Measurements from ENCODE around the gene DIPK1C. TPM values are rescaled to one million over a fixed set of nuclear protein-coding genes. Genes with fewer than 3 reads are reported as not detected.

The DIPK1C gene
- polyA plus RNA-seq, 1 donor (not counting 4 experiments of a cell fraction or from before 2014, with no cell fraction given): not detected

DNA sequence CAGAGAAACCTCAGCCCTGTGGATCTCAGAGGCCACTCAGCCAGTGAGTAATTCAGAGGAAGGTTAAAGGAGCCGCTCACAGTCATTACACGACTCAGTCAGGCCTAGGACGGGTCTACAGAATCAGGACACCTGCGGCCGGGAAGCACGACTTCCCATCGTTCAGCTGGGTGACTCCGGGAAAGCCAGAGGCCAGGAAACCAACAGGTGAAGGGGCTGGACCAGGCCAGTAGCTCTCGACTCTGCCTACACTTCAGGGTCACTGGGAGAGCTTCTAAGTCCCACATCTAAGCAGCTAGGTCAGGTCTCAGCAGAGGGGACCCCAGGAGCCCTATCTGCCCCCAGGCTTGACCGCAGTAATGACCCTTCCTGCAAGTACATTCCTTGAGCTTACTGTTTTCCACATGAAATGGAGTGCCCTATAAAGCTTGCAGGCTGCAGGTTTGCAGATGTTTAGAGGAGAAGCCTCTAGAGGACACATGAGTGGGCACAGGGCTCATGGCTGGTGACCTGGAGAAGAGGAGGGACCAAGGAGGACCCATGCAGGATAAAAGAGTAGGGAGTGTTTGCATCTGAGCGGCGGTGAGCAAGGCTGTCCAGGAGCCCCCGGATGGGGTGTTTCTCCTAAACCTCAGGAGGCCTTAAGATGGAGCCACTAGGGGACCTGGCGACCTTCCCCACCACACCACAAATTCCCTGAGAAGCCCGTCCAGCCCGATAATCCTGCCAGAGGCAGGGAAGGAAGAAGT, 9.5 kb downstream of the DIPK1C start:
- H3K36me3 ChIP-seq (ENCODE audit: control insufficient read depth in 2 of 2, extremely low read depth in 1 of 2, insufficient read depth in 2 of 2, low read length in 2 of 2): no peaks in the 10 kb centered on the region
- no peak overlapping the region for H3K27ac ChIP-seq (ENCODE audit: control insufficient read depth, insufficient read depth, low read length)
- H3K9me1 ChIP-seq (ENCODE audit: control insufficient read depth, extremely low read depth, insufficient read depth, low read length): no peaks in the 10 kb centered on the region
- H3K4me1 ChIP-seq (ENCODE audit: control insufficient read depth, extremely low read depth, insufficient read depth, low read length): no peaks in the 10 kb centered on the region
- H3K4me2 ChIP-seq (ENCODE audit: control insufficient read depth, extremely low read depth, insufficient read depth, low read depth, low read length): no peak overlapping the region
- H4K20me1 ChIP-seq (ENCODE audit: control insufficient read depth, extremely low read depth, insufficient read depth, low read length): no peaks in the 10 kb centered on the region
- H3K4me3 ChIP-seq (ENCODE audit: control insufficient read depth in 2 of 3, extremely low read depth in 1 of 3, insufficient read depth in 2 of 3, low read depth in 1 of 3, low read length in 3 of 3): no peak overlapping the region
- FAIRE-seq (no peak), DNase-seq (ENCODE audit: low read depth, low spot score) (no peak)
- H3K9ac ChIP-seq (ENCODE audit: control insufficient read depth, extremely low read depth, insufficient read depth, low read length): no peak overlapping the region
- no peaks in the 10 kb centered on the region for H3K9me3 ChIP-seq (ENCODE audit: control insufficient read depth, low read depth, low read length)
- no peak overlapping the region for H2AFZ ChIP-seq (ENCODE audit: control insufficient read depth, low read length)
- no peaks in the 10 kb centered on the region for H3K79me2 ChIP-seq (ENCODE audit: control insufficient read depth, insufficient read depth, low read length)
- dilution Hi-C loops (cut with MboI; ENCODE audit: extremely low pct_ligation_motif_present, low sequenced_read_pairs): no loop called here
- TF ChIP-seq, protein P1, sequence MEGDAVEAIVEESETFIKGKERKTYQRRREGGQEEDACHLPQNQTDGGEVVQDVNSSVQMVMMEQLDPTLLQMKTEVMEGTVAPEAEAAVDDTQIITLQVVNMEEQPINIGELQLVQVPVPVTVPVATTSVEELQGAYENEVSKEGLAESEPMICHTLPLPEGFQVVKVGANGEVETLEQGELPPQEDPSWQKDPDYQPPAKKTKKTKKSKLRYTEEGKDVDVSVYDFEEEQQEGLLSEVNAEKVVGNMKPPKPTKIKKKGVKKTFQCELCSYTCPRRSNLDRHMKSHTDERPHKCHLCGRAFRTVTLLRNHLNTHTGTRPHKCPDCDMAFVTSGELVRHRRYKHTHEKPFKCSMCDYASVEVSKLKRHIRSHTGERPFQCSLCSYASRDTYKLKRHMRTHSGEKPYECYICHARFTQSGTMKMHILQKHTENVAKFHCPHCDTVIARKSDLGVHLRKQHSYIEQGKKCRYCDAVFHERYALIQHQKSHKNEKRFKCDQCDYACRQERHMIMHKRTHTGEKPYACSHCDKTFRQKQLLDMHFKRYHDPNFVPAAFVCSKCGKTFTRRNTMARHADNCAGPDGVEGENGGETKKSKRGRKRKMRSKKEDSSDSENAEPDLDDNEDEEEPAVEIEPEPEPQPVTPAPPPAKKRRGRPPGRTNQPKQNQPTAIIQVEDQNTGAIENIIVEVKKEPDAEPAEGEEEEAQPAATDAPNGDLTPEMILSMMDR (optimal IDR thresholded peaks at IDR 0.05 in 1 of 3, IDR thresholded peaks at IDR 0.05 in 1 of 3, conservative IDR thresholded peaks at IDR 0.05 in 1 of 3; ENCODE audit: extremely low read depth in 1 of 3, insufficient read depth in 2 of 3, low read length in 3 of 3): no peak
- no peak for TF ChIP-seq EZH2 (IDR thresholded peaks at IDR 0.05; ENCODE audit: low read length)
- peaks cover 2% of the 10 kb centered on the region for H3K27me3 ChIP-seq (ENCODE audit: control insufficient read depth, extremely low read depth, insufficient read depth, low read length)

DNA sequence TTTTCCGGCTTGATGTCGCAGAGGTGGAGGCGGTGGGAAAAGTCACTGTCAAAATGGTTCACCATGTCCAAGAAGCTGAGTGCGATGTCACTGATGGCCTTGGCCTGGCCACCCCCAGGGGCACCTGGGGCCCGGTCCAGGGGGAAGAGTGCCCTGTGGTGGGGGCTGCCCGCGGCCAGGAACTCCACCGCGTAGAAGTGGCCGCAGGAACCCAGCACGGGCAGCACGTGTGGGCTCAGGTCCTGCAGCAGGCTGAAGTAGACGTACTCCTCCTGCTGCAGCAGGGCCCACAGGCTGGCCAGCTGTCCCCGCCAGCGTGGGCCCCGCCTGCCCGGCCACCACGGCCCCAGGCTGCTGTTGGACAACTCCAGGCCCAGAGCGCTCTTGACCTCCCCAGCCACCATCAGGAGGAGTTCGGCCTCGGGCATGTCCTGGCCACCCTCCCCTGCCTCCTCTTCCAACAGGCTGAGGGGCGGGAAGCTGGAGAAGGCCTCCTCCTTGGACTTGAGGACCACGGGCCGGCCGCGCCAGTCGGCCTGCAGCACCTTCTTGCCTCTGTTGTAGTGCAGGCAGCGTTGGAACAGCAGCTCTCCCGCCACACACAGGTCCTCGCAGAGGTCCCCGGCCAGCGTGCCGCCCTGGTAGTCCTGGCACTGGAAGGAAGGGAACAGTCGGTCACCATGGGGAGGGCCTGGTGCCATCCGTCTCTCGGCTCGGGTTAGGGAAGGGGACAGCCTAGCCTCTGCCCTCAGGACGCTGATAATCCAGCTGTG, 10.3 kb downstream of the DIPK1C start:
- no peak for FAIRE-seq
- H3K9ac ChIP-seq (ENCODE audit: control insufficient read depth, extremely low read depth, insufficient read depth, low read length): no peak overlapping the region

More for the DNA sequence above, 10.3 kb downstream of the DIPK1C start:
- Histone ChIP-seq H3K4me1 (ENCODE audit: control insufficient read depth, extremely low read depth, insufficient read depth, low read length) (no peaks in the 10 kb centered on the region), H3K9me3 (ENCODE audit: control insufficient read depth, low read depth, low read length) (no peaks in the 10 kb centered on the region), H3K79me2 (ENCODE audit: control insufficient read depth, insufficient read depth, low read length) (no peaks in the 10 kb centered on the region), H3K36me3 (ENCODE audit: control insufficient read depth in 2 of 2, extremely low read depth in 1 of 2, insufficient read depth in 2 of 2, low read length in 2 of 2) (no peaks in the 10 kb centered on the region), H3K9me1 (ENCODE audit: control insufficient read depth, extremely low read depth, insufficient read depth, low read length) (no peaks in the 10 kb centered on the region), H3K27me3 (ENCODE audit: control insufficient read depth, extremely low read depth, insufficient read depth, low read length) (peaks cover 2% of the 10 kb centered on the region), H3K4me3 (ENCODE audit: control insufficient read depth in 2 of 3, extremely low read depth in 1 of 3, insufficient read depth in 2 of 3, low read depth in 1 of 3, low read length in 3 of 3) (no peak overlapping the region), H4K20me1 (ENCODE audit: control insufficient read depth, extremely low read depth, insufficient read depth, low read length) (no peaks in the 10 kb centered on the region), H3K27ac (ENCODE audit: control insufficient read depth, insufficient read depth, low read length) (no peak overlapping the region), H3K4me2 (ENCODE audit: control insufficient read depth, extremely low read depth, insufficient read depth, low read depth, low read length) (no peak overlapping the region), H2AFZ (ENCODE audit: control insufficient read depth, low read length) (no peak overlapping the region)
- no peak for DNase-seq (ENCODE audit: low read depth, low spot score)
- dilution Hi-C loops (cut with MboI; ENCODE audit: extremely low pct_ligation_motif_present, low sequenced_read_pairs): no loop called here
- TF ChIP-seq, protein P1 (optimal IDR thresholded peaks at IDR 0.05 in 1 of 3, IDR thresholded peaks at IDR 0.05 in 1 of 3, conservative IDR thresholded peaks at IDR 0.05 in 1 of 3; ENCODE audit: extremely low read depth in 1 of 3, insufficient read depth in 2 of 3, low read length in 3 of 3): no peak
- no peak for TF ChIP-seq EZH2 (IDR thresholded peaks at IDR 0.05; ENCODE audit: low read length)

Data from keratinocyte (primary cell).